HepG2 (cell line): ENCODE measurements around the gene HSPB9. TPM values are rescaled to one million over a fixed set of nuclear protein-coding genes. Genes with fewer than 3 reads are reported as not detected.

Source experiments
- ATAC-seq: fragments of 200-7000 bp; cut with Tn5 transposase; 3 replicates; pipeline ENCODE4 v1.9.1; 2020; ENCODE audit warnings: mild to moderate bottlenecking, moderate library complexity
- BruUV-seq: library from RNA; stranded (reverse); fragments of 400-500 nt; replicated peaks from 2 replicates; lab custom pipeline; 2021; lab: Mats Ljungman, UMichigan
- CTCF ChIA-PET: fragments of 300-600 bp; formaldehyde crosslinking; extraction: SDS; loops from one replicate; lab custom pipeline; 2021; ENCODE audit warnings: low total read pairs, inconsistent platforms, low intra/inter-chr PET ratio; lab: Yijun Ruan, JAX
- POLR2A ChIA-PET: fragments of 350-600 bp; sonication (Branson Sonifier 250); formaldehyde crosslinking; loops from one replicate; lab custom pipeline; 2020; ENCODE audit warnings: antibody characterized with exemption, inconsistent platforms; lab: Yijun Ruan, JAX
- DNase-seq: peaks from one replicate; pipeline ENCODE4 v3.0.0-alpha.2; 2015; ENCODE audit warnings: low spot score
- FAIRE-seq: peaks from 3 replicates; lab custom pipeline; 2011; peaks lifted over from hg19 to GRCh38; lab: Jason Lieb, UNC
- H2AFZ ChIP-seq: one replicate; pipeline ENCODE4 v1.6.1; 2011; ENCODE audit warnings: low read length, inconsistent platforms
- H3K27ac ChIP-seq: fragments of 300-600 bp; 3 replicates; pipeline ENCODE4 v1.8.0; 2011; ENCODE audit warnings: mixed run types, mild to moderate bottlenecking, mixed read lengths, low read length, inconsistent platforms; ENCODE audit not compliant: insufficient read depth; ENCODE audit errors: extremely low read length
- H3K27me3 ChIP-seq, 2 experiments: fragments of 200-600 bp in 1 of 2; 2 replicates in 1 of 2; 3 replicates in 1 of 2; pipeline versions ENCODE4 v1.6.0 to v1.8.0; 2011; ENCODE audit warnings: low read length in 2 of 2, mild to moderate bottlenecking in 2 of 2, moderate library complexity in 2 of 2, inconsistent platforms in 1 of 2; ENCODE audit not compliant: insufficient read depth in 2 of 2, control insufficient read depth in 1 of 2
- H3K36me3 ChIP-seq, 2 experiments: fragments of 200-600 bp in 1 of 2; replicated peaks in 1 of 2; 2 replicates in 1 of 2; 3 replicates in 1 of 2; pipeline versions ENCODE4 v1.5.1 to v1.8.0; 2011; ENCODE audit warnings: low read length in 2 of 2, inconsistent platforms in 1 of 2; ENCODE audit not compliant: insufficient read depth in 2 of 2, control insufficient read depth in 1 of 2
- H3K4me1 ChIP-seq: 2 replicates; pipeline ENCODE4 v1.5.1; 2012; ENCODE audit warnings: low read length, inconsistent platforms; ENCODE audit not compliant: insufficient read depth
- H3K4me2 ChIP-seq: 2 replicates; pipeline ENCODE4 v1.6.0; 2011; ENCODE audit warnings: low read depth, low read length, inconsistent platforms
- H3K4me3 ChIP-seq, 3 experiments: fragments of 200-600 bp in 1 of 3; sonication (generic), shearing (Covaris generic) in 1 of 3; replicated peaks in 1 of 3; 2 replicates each; pipeline ENCODE4 v1.5.1; 2011 to 2016; ENCODE audit warnings: low read length in 3 of 3, inconsistent platforms in 2 of 3, low read depth in 2 of 3, mild to moderate bottlenecking in 2 of 3, control low read depth in 1 of 3, mixed read lengths in 1 of 3; ENCODE audit not compliant: insufficient read depth in 1 of 3
- H3K79me2 ChIP-seq: one replicate; pipeline ENCODE4 v1.6.1; 2011; ENCODE audit warnings: low read length, inconsistent platforms; ENCODE audit not compliant: insufficient read depth
- H3K9ac ChIP-seq: 2 replicates; pipeline ENCODE4 v1.6.0; 2011; ENCODE audit warnings: mild to moderate bottlenecking, low read depth, low read length, inconsistent platforms; ENCODE audit not compliant: insufficient read depth
- H3K9me3 ChIP-seq: 2 replicates; pipeline ENCODE4 v1.5.1; 2012; ENCODE audit warnings: mild to moderate bottlenecking, low read length
- H4K20me1 ChIP-seq: 2 replicates; pipeline ENCODE4 v1.6.0; 2011; ENCODE audit warnings: inconsistent platforms, mild to moderate bottlenecking, low read length, moderate library complexity; ENCODE audit not compliant: insufficient read depth
- CEBPB ChIP-seq: IDR thresholded peaks from 2 replicates; pipeline ENCODE4 v1.6.1; 2011; ENCODE audit warnings: low read depth, low read length, improper control_type of control experiment, borderline replicate concordance
- CEBPG ChIP-seq: IDR thresholded peaks from 2 replicates; pipeline ENCODE4 v1.6.1; 2016
- KAT2B ChIP-seq: fragments of 150-350 bp; IDR thresholded peaks from 2 replicates; pipeline ENCODE4 v1.6.1; 2014; ENCODE audit warnings: low read depth, low read length, borderline replicate concordance
- MATR3 ChIP-seq: sonication (generic); formaldehyde crosslinking; IDR thresholded peaks from 2 replicates; pipeline ENCODE4 v1.4.0; 2020; ENCODE audit warnings: missing genetic modification reagents
- NR2F1 ChIP-seq, 2 experiments: fragments of 450-650 bp in 1 of 2; formaldehyde crosslinking in 1 of 2; IDR thresholded peaks; 2 replicates each; pipeline versions ENCODE4 v1.5.0 to v1.6.1; 2016 to 2020; ENCODE audit warnings: mild to moderate bottlenecking in 1 of 2, missing compliant biosample characterization in 1 of 2, missing genetic modification reagents in 1 of 2, moderate library complexity in 1 of 2
- TFDP1 ChIP-seq: IDR thresholded peaks from 2 replicates; pipeline ENCODE4 v1.6.1; 2016; ENCODE audit warnings: missing compliant biosample characterization, missing genetic modification reagents, borderline replicate concordance
- TIGD3 ChIP-seq: sonication (generic); formaldehyde crosslinking; IDR thresholded peaks from 2 replicates; pipeline ENCODE4 v1.5.1; 2020; ENCODE audit warnings: mild to moderate bottlenecking, missing genetic modification reagents, borderline replicate concordance
- ZNF770 ChIP-seq: sonication (generic); formaldehyde crosslinking; IDR thresholded peaks from 2 replicates; pipeline ENCODE4 v1.5.0; 2020; ENCODE audit warnings: mild to moderate bottlenecking, missing genetic modification reagents
- WGBS: methylation state at CpG from one replicate; pipeline ENCODE4 v1.1.6; 2017; ENCODE audit warnings: low lambda C conversion rate; 5-methylcytosine and 5-hydroxymethylcytosine counted together
- in situ Hi-C: cut with HindIII; loops from 2 replicates; pipeline ENCODE4 v1.10.0; 2017; ENCODE audit warnings: low pct_unique_long_range_greater_than_20kb; ENCODE audit not compliant: extremely low pct_ligation_motif_present
- intact Hi-C: fragments of 100-400 bp; cut with micrococcal nuclease; formaldehyde crosslinking; loops from one replicate; pipeline ENCODE4 v1.10.0; 2022; ENCODE audit not compliant: unreplicated experiment
- polyA plus RNA-seq, 8 experiments: library from polyadenylated mRNA; depleted of rRNA in 3 of 8; stranded (reverse) in 7 of 8; unstranded in 1 of 8; fragments of >200 nt; fragmentation: Illumina TruSeq in 4 of 8; extraction: Trizol in 4 of 8; gene quantifications; 2 replicates each; pipeline versions ENCODE4 v1.2.1 to v1.2.3, GENCODE V29; 2011 to 2016; ENCODE audit warnings: low read depth in 4 of 8, missing spikeins in 1 of 8, mixed read lengths in 1 of 8; ENCODE audit not compliant: insufficient read depth in 1 of 8
- total RNA-seq, 5 experiments: library from RNA; depleted of rRNA; stranded (reverse); fragments of >200 nt; fragmentation: Illumina TruSeq; extraction: Trizol; gene quantifications; 2 replicates each; pipeline ENCODE4 v1.2.3, GENCODE V29; 2016; ENCODE audit warnings: low read depth in 1 of 5

HSPB9 gene
- total and polyA plus RNA-seq, 2 of the 13 experiments (the other 11 are each of a cell fraction or from before 2014, with no cell fraction given), result 0.05 to 0.24 TPM

- Histone ChIP-seq H3K27ac (peak overlapping the region; percentile 56), H3K4me3 (no peak overlapping the region), H3K9ac (peak overlapping the region; percentile 16; the same call in 1 of the 2 replicates), H3K79me2 (peaks cover 76% of the 10 kb centered on the region), H2AFZ (no peak overlapping the region), H3K4me2 (peak overlapping the region; percentile 26), H3K36me3 (peaks cover 8 to 54% of the 10 kb centered on the region in 2 experiments), H3K9me3 (no peaks in the 10 kb centered on the region), H3K4me1 (peaks cover 51% of the 10 kb centered on the region), H3K27me3 (no peaks in the 10 kb centered on the region), H4K20me1 (peaks cover 3% of the 10 kb centered on the region)
- no TSS peak for BruUV-seq
- in situ Hi-C loops, result no loop called here
- intact Hi-C loops, result no loop called here
- TF ChIP-seq ZNF770 (CRISPR knock-in tag) (peak; percentile 71; the same call in 1 of the 2 replicates), TIGD3 (CRISPR knock-in tag) (no peak), NR2F1 (CRISPR knock-in tag; IDR thresholded peaks at IDR 0.05) (0 out of 4 replicates have a peak, but pooled peaks of 1 of the 2 experiments have one; percentile 13), CEBPG (CRISPR knock-in tag) (peak; percentile 44; the same call in 1 of the 2 replicates), MATR3 (CRISPR knock-in tag) (no peak), CEBPB (peak; percentile 62), TFDP1 (CRISPR knock-in tag) (no peak), KAT2B (no peak)
- CTCF ChIA-PET, result no interaction called here
- FAIRE-seq, result no peak
- POLR2A ChIA-PET, result interaction anchor here (0.9 to 1.8 kb wide), 6 partner anchors 10 to 48 kb away, joined by 3 to 14 read pairs (median 7); partner anchors contain the start of genes KAT2A and KCNH4
- no peak for DNase-seq
- ATAC-seq, result no peak
- 91% methylated on average over 6 of the region's 6 CpGs for WGBS
These were observed 12.5 kb downstream of the HSPB9 start for GRCh38 chr17:42135151-42135550.
